Measurements from ENCODE around the gene CAPN12.
"Not testable (repeated sequence)": the region's sequence is repeated elsewhere in the genome, so short reads cannot be mapped to it uniquely, and the experiment has no call there.

CAPN12 gene

GRCh38 chr19:38744298-38744681 is at the start of gene CAPN12:
CAPN12 (minus strand) TSS chr19:38744474; CDS start chr19:38744165, 309 bp downstream.
- no peak for DNase-seq

- no peak for DNase-seq
Observed at GRCh38 chr19:38793671-38794070, 49.4 kb upstream of the CAPN12 start.

- DNase-seq, result no peak
Observed at GRCh38 chr19:38793177-38793576, 48.9 kb upstream of the CAPN12 start.

- DNase-seq, result peak; percentile 53
Observed at GRCh38 chr19:38792250-38793111, 48.2 kb upstream of the CAPN12 start.

GRCh38 chr19:38791451-38792064 is 47.3 kb upstream of the CAPN12 start:
- DNase-seq, result not testable (repeated sequence)

- DNase-seq, result not testable (repeated sequence)
Observed at GRCh38 chr19:38790507-38791403, 46.5 kb upstream of the CAPN12 start.

- no peak for DNase-seq
Observed at GRCh38 chr19:38788478-38789243, 44.4 kb upstream of the CAPN12 start, which contains the start of gene LGALS7B. LGALS7B (plus strand) TSS chr19:38789200; CDS start chr19:38789227, 27 bp downstream.

- DNase-seq, result no peak
Observed at GRCh38 chr19:38786572-38787265, 42.4 kb upstream of the CAPN12 start.

GRCh38 chr19:38786061-38786460 is 41.8 kb upstream of the CAPN12 start:
- not testable (repeated sequence) for DNase-seq

- no peak for DNase-seq
Observed at GRCh38 chr19:38785187-38785699, 41.0 kb upstream of the CAPN12 start.

GRCh38 chr19:38784224-38784623 is 40.0 kb upstream of the CAPN12 start:
- no peak for DNase-seq

GRCh38 chr19:38782212-38782611 is 37.9 kb upstream of the CAPN12 start:
- DNase-seq, result not testable (repeated sequence)

- no peak for DNase-seq
Observed at GRCh38 chr19:38781058-38781457, 36.8 kb upstream of the CAPN12 start.

GRCh38 chr19:38780443-38780842 is 36.2 kb upstream of the CAPN12 start:
- DNase-seq, result no peak

GRCh38 chr19:38778733-38779132 is 34.5 kb upstream of the CAPN12 start:
- DNase-seq, result no peak

GRCh38 chr19:38774181-38774950 is 30.1 kb upstream of the CAPN12 start:
- DNase-seq, result no peak

- DNase-seq, result no peak
Observed at GRCh38 chr19:38773469-38774177, 29.3 kb upstream of the CAPN12 start, which contains the start of gene LGALS7. LGALS7 (minus strand) TSS chr19:38773517; CDS start chr19:38773492, 25 bp downstream.

GRCh38 chr19:38771569-38771968 is 27.3 kb upstream of the CAPN12 start:
- DNase-seq, result not testable (repeated sequence)

GRCh38 chr19:38770949-38771275 is 26.6 kb upstream of the CAPN12 start:
- not testable (repeated sequence) for DNase-seq
